PC-3 (cell line): ENCODE measurements around the gene ASTN2. TPM values are rescaled to one million over a fixed set of nuclear protein-coding genes. Genes with fewer than 3 reads are reported as not detected.

Experiments used
- ATAC-seq: fragments of 200-7000 bp; cut with Tn5 transposase; 2 replicates; pipeline ENCODE4 v1.9.1; 2020; ENCODE audit warnings: mild to moderate bottlenecking, moderate library complexity
- BruUV-seq: library from RNA; stranded (reverse); fragments of 400-500 nt; replicated peaks from 2 replicates; lab custom pipeline; 2021; lab: Mats Ljungman, UMichigan
- CTCF ChIA-PET: fragments of 300-600 bp; sonication (Branson Sonifier 250); formaldehyde crosslinking; loops from one replicate; lab custom pipeline; 2022; ENCODE audit warnings: antibody characterized with exemption; lab: Charles Lee
- POLR2A ChIA-PET: fragments of 300-600 bp; sonication (Branson Sonifier 250); formaldehyde crosslinking; loops from one replicate; lab custom pipeline; 2022; ENCODE audit warnings: antibody characterized with exemption; ENCODE audit not compliant: unreplicated experiment; lab: Charles Lee
- DNase-seq: peaks from one replicate; pipeline ENCODE4 v3.0.0-alpha.2; 2015
- H2AFZ ChIP-seq: fragments of 300-600 bp; sonication (generic); 2 replicates; pipeline ENCODE4 v1.6.0; 2016; ENCODE audit warnings: antibody characterized with exemption, low read length
- H3F3A ChIP-seq: fragments of 300-600 bp; sonication (generic); one replicate; pipeline ENCODE4 v1.6.0; 2017; ENCODE audit warnings: antibody characterized with exemption, low read length, control low read depth, mild to moderate bottlenecking; ENCODE audit not compliant: unreplicated experiment
- H3K27ac ChIP-seq: fragments of 300-600 bp; sonication (generic); 2 replicates; pipeline ENCODE4 v1.5.1; 2016; ENCODE audit warnings: mild to moderate bottlenecking, low read length
- H3K27me3 ChIP-seq: fragments of 300-600 bp; sonication (generic); 2 replicates; pipeline ENCODE4 v1.6.1; 2016; ENCODE audit warnings: low read length, mixed read lengths
- H3K36me3 ChIP-seq: fragments of 300-600 bp; sonication (generic); 2 replicates; pipeline ENCODE4 v1.6.1; 2016; ENCODE audit warnings: low read depth, mixed run types, low read length, mixed read lengths
- H3K4me1 ChIP-seq: fragments of 300-600 bp; sonication (generic); 2 replicates; pipeline ENCODE4 v1.5.1; 2016; ENCODE audit warnings: low read length; ENCODE audit not compliant: insufficient read depth
- H3K4me2 ChIP-seq: fragments of 300-600 bp; sonication (generic); 2 replicates; pipeline ENCODE4 v1.6.0; 2016; ENCODE audit warnings: low read length
- H3K4me3 ChIP-seq: fragments of 300-600 bp; sonication (generic); 2 replicates; pipeline ENCODE4 v1.5.1; 2016; ENCODE audit warnings: mild to moderate bottlenecking, low read length, mixed read lengths
- H3K79me2 ChIP-seq: fragments of 300-600 bp; sonication (generic); 2 replicates; pipeline ENCODE4 v1.6.1; 2017; ENCODE audit warnings: low read length, mixed read lengths
- H3K9ac ChIP-seq: fragments of 300-600 bp; sonication (generic); 2 replicates; pipeline ENCODE4 v1.6.0; 2016; ENCODE audit warnings: mild to moderate bottlenecking, low read length
- H3K9me2 ChIP-seq: fragments of 300-600 bp; sonication (generic); replicated peaks from 2 replicates; pipeline ENCODE4 v1.6.1; 2016; ENCODE audit warnings: mixed run types, low read length, mixed read lengths
- H3K9me3 ChIP-seq: fragments of 300-600 bp; sonication (generic); 2 replicates; pipeline ENCODE4 v1.6.1; 2016; ENCODE audit warnings: low read length, mixed read lengths
- H4K20me1 ChIP-seq: fragments of 300-600 bp; sonication (generic); 2 replicates; pipeline ENCODE4 v1.6.1; 2016; ENCODE audit warnings: low read length, mixed read lengths
- CTCF ChIP-seq: fragments of 300-600 bp; sonication (generic); conservative IDR thresholded peaks from 2 replicates; pipeline ENCODE4 v1.5.1; 2017; ENCODE audit warnings: antibody characterized with exemption, low read depth, mild to moderate bottlenecking, low read length
- EZH2 ChIP-seq: fragments of 300-600 bp; sonication (generic); IDR thresholded peaks from one replicate; pipeline ENCODE4 v1.6.1; 2017; ENCODE audit warnings: antibody characterized with exemption, mild to moderate bottlenecking, low read length; ENCODE audit not compliant: unreplicated experiment
- EZH2phosphoT487 ChIP-seq: fragments of 300-600 bp; sonication (generic); IDR thresholded peaks from 2 replicates; pipeline ENCODE4 v1.6.1; 2018; ENCODE audit warnings: mild to moderate bottlenecking, antibody characterized with exemption, low read length, borderline replicate concordance
- intact Hi-C: fragments of 100-400 bp; cut with micrococcal nuclease; formaldehyde crosslinking; loops from 2 replicates; pipeline ENCODE4 v1.9.0; 2023
- total RNA-seq: library from RNA; depleted of rRNA; stranded (reverse); fragments of >200 nt; gene quantifications from 2 replicates; pipeline ENCODE4 v1.2.3, GENCODE V29; 2014

Gene ASTN2
- total RNA-seq, 1 experiment from 2014 or later: 3.5 TPM

- no peaks in the 10 kb centered on the region for H3K4me1 ChIP-seq
- H3K9me2 ChIP-seq: no peaks in the 10 kb centered on the region
- BruUV-seq: no TSS peak
- H3K27me3 ChIP-seq: no peaks in the 10 kb centered on the region
- no peak overlapping the region for H3K4me2 ChIP-seq
- intact Hi-C loops: no loop called here
- H3K9me3 ChIP-seq: no peaks in the 10 kb centered on the region
- H3K79me2 ChIP-seq: no peaks in the 10 kb centered on the region
- TF ChIP-seq EZH2: no peak
- no peak for TF ChIP-seq CTCF
- TF ChIP-seq EZH2phosphoT487: no peak
- no peak for ATAC-seq
- no peaks in the 10 kb centered on the region for H4K20me1 ChIP-seq
- no peak overlapping the region for H3K27ac ChIP-seq
- POLR2A ChIA-PET: no interaction called here
- CTCF ChIA-PET: no interaction called here
- no peak overlapping the region for H3K4me3 ChIP-seq
- no peaks in the 10 kb centered on the region for H3F3A ChIP-seq
- H3K36me3 ChIP-seq: no peaks in the 10 kb centered on the region
- DNase-seq: no peak
- no peak overlapping the region for H2AFZ ChIP-seq
- H3K9ac ChIP-seq: no peak overlapping the region
Measured at GRCh38 chr9:116580853-116581252, 834.0 kb downstream of the ASTN2 start.

- no peak overlapping the region for H2AFZ ChIP-seq
- H3K4me1 ChIP-seq: no peaks in the 10 kb centered on the region
- H3K27ac ChIP-seq: no peak overlapping the region
- no peaks in the 10 kb centered on the region for H3F3A ChIP-seq
- BruUV-seq: no TSS peak
- DNase-seq: no peak
- no peaks in the 10 kb centered on the region for H3K9me2 ChIP-seq
- TF ChIP-seq EZH2phosphoT487 (no peak), EZH2 (no peak), CTCF (no peak)
- H3K27me3 ChIP-seq: no peaks in the 10 kb centered on the region
- no peaks in the 10 kb centered on the region for H4K20me1 ChIP-seq
- H3K36me3 ChIP-seq: no peaks in the 10 kb centered on the region
- no peaks in the 10 kb centered on the region for H3K9me3 ChIP-seq
- ChIA-PET POLR2A (no interaction called here), CTCF (no interaction called here)
- intact Hi-C loops: no loop called here
- ATAC-seq: no peak
- no peak overlapping the region for H3K4me3 ChIP-seq
- no peaks in the 10 kb centered on the region for H3K79me2 ChIP-seq
- no peak overlapping the region for H3K9ac ChIP-seq
- H3K4me2 ChIP-seq: no peak overlapping the region
Measured at GRCh38 chr9:116576386-116576785, 838.5 kb downstream of the ASTN2 start.

- ATAC-seq (no peak), DNase-seq (no peak)
- Histone ChIP-seq H3K4me2 (no peak overlapping the region), H3K9me3 (no peaks in the 10 kb centered on the region), H2AFZ (no peak overlapping the region), H3F3A (no peaks in the 10 kb centered on the region), H3K27me3 (no peaks in the 10 kb centered on the region), H3K79me2 (no peaks in the 10 kb centered on the region), H3K4me1 (no peaks in the 10 kb centered on the region), H4K20me1 (no peaks in the 10 kb centered on the region), H3K36me3 (no peaks in the 10 kb centered on the region), H3K4me3 (no peak overlapping the region), H3K27ac (no peak overlapping the region), H3K9ac (no peak overlapping the region), H3K9me2 (no peaks in the 10 kb centered on the region)
- POLR2A ChIA-PET: no interaction called here
- no TSS peak for BruUV-seq
- CTCF ChIA-PET: interaction anchor here (0.6 kb wide), 2 partner anchors 413 to 984 kb away, joined by 3 read pairs; no protein-coding TSS in a partner anchor
- no peak for TF ChIP-seq CTCF
- no peak for TF ChIP-seq EZH2phosphoT487
- TF ChIP-seq EZH2: no peak
- intact Hi-C loops: loop anchor here (5.0 kb wide), 2 partner anchors 82 to 412 kb away; no protein-coding TSS in a partner anchor
Measured at GRCh38 chr9:116574027-116574679, 840.7 kb downstream of the ASTN2 start.
